ENCODE data around the gene ALG5.

- TF ChIP-seq CTCF (conservative IDR thresholded peaks at IDR 0.05; ENCODE audit: low read depth, low read length) (no peak), RFX5 (IDR thresholded peaks at IDR 0.05; ENCODE audit: low read depth, low read length) (no peak), POLR2A (IDR thresholded peaks at IDR 0.05; ENCODE audit: low read depth, low read length) (no peak)
These were observed 1.3 kb downstream of the ALG5 start for GRCh38 chr13:36997716-36998427.

Data from IMR-90 (cell line).